Activated naive CD4-positive, alpha-beta T cell treated with anti-CD3 and anti-CD28 coated beads for 36 hours (primary cell): ENCODE results near the gene WDR54. TPM values are rescaled to one million over a fixed set of nuclear protein-coding genes. Genes with fewer than 3 reads are reported as not detected.

ENCODE experiments used
- CTCF ChIA-PET: fragments of 350-600 bp; sonication (Branson Sonifier 250); formaldehyde crosslinking; loops from one replicate; lab custom pipeline; 2021; ENCODE audit warnings: antibody characterized with exemption; lab: Charles Lee
- DNase-seq: peaks from one replicate; pipeline ENCODE4 v3.0.0-alpha.2; 2020
- H3K27ac Mint-ChIP-seq: one replicate; pipeline ENCODE4 v1.8.0; 2021; ENCODE audit warnings: mild to moderate bottlenecking, mixed read lengths
- H3K27me3 Mint-ChIP-seq: one replicate; pipeline ENCODE4 v1.8.0; 2021; ENCODE audit warnings: low read depth, mixed read lengths
- H3K36me3 Mint-ChIP-seq: one replicate; pipeline ENCODE4 v1.8.0; 2021; ENCODE audit warnings: low read depth, mixed read lengths
- H3K4me1 Mint-ChIP-seq: one replicate; pipeline ENCODE4 v1.8.0; 2021; ENCODE audit warnings: low read depth, mixed read lengths
- H3K4me3 Mint-ChIP-seq: one replicate; pipeline ENCODE4 v1.8.0; 2021; ENCODE audit warnings: mild to moderate bottlenecking, moderate library complexity, mixed read lengths
- H3K9me3 Mint-ChIP-seq: one replicate; pipeline ENCODE4 v1.8.0; 2021; ENCODE audit warnings: mixed read lengths
- intact Hi-C: fragments of 100-400 bp; cut with micrococcal nuclease; formaldehyde crosslinking; loops from one replicate; pipeline ENCODE4 v1.15.1; 2023
- total RNA-seq, 2 experiments: library from RNA; stranded (reverse); gene quantifications; one replicate each; pipeline ENCODE4 v1.2.3, GENCODE V29; 2021

Gene WDR54, protein sequence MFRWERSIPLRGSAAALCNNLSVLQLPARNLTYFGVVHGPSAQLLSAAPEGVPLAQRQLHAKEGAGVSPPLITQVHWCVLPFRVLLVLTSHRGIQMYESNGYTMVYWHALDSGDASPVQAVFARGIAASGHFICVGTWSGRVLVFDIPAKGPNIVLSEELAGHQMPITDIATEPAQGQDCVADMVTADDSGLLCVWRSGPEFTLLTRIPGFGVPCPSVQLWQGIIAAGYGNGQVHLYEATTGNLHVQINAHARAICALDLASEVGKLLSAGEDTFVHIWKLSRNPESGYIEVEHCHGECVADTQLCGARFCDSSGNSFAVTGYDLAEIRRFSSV
- 10 to 100 TPM; 67.2 to 70.8 TPM for total RNA-seq

DNA sequence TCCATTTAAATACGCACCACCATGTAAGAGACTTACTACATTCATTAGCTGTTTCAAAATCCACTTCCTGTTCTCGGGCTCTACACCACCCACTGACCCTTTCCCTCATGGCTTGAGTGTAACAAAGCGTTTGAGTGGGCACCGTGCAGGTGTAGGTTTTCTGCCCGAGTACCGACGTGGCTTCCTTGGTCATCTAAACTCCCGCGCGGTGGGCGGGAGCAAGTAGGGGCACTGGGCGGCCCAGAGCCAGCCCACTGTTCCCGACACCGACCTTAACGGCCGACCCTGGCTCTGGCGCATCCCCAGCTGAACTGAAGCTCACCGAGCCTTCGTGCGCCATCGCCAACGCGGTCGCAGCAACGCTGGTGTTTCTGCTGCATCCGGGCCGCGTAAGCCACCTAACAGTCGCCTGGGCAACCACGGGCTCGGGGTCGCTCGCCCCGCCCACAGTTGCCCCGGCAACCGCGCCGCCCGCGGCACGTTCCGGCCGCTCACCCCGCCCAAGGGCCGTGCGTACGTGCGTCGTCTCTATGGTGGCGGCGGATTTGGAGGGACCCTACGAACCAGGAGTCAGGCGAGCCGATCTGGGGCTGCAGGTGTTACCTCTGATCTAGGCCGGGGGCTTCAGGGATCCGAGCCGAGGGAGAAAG is at the start of gene WDR54, which contains the start of gene C2orf81:
WDR54 (plus strand) TSS at position 510 of the 650 bp plus-strand sequence. CDS start 424 bp downstream, outside the sequence.
C2orf81 (minus strand) TSS at position 399 of the 650 bp plus-strand sequence; CDS start at position 340, 59 bp downstream.
- Mint-ChIP-seq H3K9me3 (no peaks in the 10 kb centered on the region), H3K36me3 (no peaks in the 10 kb centered on the region), H3K27ac (peak within 1 kb of the TSS; percentile 88), H3K4me1 (peaks cover 24% of the 10 kb centered on the region), H3K27me3 (no peaks in the 10 kb centered on the region), H3K4me3 (peak within 1 kb of the TSS; percentile 99)
- DNase-seq: peak; percentile 90
- CTCF ChIA-PET: interaction anchor here (0.6 to 2.0 kb wide), 3 partner anchors 10 to 30 kb away, joined by 3 to 9 read pairs (median 4); no protein-coding TSS in a partner anchor
- intact Hi-C loops: loop anchor here (1.0 kb wide), 3 partner anchors 29 to 108 kb away; partner anchors contain the start of genes AUP1 and HTRA2

DNA sequence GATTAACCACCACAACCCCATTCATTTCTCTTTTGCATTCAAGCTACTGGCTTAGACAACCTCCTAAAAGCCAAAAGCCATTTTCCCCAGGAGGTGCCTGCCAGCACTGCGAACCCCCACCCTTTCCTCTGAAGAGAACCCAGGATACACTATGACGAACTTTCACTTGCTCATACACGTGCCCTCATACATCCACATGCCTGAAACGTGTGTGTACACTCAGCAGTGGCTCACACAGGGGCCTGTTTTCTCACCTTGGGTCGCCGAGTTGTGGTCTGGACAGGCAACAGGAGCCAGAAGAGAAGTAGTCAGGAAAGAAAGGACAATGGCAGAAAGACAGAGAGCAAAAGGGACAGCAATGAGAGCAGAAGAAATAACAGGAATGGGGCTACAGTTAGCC is 48.9 kb upstream of the WDR54 start:
- peaks cover 16% of the 10 kb centered on the region for H3K36me3 Mint-ChIP-seq
- H3K9me3 Mint-ChIP-seq: no peaks in the 10 kb centered on the region
- CTCF ChIA-PET: no interaction called here
- H3K4me3 Mint-ChIP-seq: no peak overlapping the region
- H3K27me3 Mint-ChIP-seq: no peaks in the 10 kb centered on the region
- H3K27ac Mint-ChIP-seq: no peak overlapping the region
- DNase-seq: no peak
- intact Hi-C loops: no loop called here
- H3K4me1 Mint-ChIP-seq: no peaks in the 10 kb centered on the region

DNA sequence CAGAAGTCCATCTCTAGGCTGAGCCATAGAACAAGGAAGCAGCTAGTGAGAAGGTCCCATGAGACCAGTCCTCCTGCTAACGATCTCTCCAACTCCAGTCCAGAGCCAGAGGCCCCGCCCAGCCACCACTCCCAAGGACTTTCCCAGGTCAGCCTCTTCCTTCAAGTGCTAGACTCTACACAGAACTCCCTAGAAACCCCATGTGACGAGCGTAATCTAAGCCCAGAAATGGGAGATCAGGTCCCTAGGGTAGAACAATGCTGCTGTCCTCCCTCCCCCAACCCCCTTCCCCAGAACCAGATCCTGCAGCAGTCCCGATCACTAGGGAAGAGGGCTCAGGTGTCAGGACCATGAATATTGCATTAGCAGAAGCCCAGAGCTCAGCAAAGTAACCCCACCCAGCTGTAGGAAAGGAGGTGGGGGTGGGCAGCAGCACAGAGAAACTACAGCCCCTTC is 48.3 kb upstream of the WDR54 start:
- H3K4me1 Mint-ChIP-seq: no peaks in the 10 kb centered on the region
- CTCF ChIA-PET: no interaction called here
- no peaks in the 10 kb centered on the region for H3K9me3 Mint-ChIP-seq
- H3K4me3 Mint-ChIP-seq: no peak overlapping the region
- no peak overlapping the region for H3K27ac Mint-ChIP-seq
- no peak for DNase-seq
- intact Hi-C loops: no loop called here
- H3K36me3 Mint-ChIP-seq: peaks cover 16% of the 10 kb centered on the region
- no peaks in the 10 kb centered on the region for H3K27me3 Mint-ChIP-seq

DNA sequence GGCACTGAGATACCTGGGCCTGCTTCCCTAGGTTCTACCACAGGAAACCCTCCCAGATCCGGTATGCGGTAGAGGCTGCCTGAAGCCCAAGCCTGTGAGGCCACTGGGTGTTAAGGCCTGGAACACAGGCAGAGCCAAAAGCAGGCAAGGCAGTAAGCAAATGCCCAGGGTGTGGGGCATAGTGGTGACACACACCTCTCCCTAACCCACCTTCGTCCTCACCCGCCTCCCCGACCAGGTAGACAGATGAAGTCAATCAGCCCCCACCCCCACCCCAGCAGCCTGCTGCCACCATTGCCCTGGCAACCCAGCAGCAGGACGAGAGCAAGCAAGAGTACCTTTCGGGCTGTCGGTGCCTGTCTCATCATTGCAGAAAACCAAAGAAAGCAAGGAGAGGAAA is 47.5 kb upstream of the WDR54 start:
- Mint-ChIP-seq H3K4me3 (no peak overlapping the region), H3K27ac (no peak overlapping the region), H3K27me3 (no peaks in the 10 kb centered on the region), H3K36me3 (peaks cover 16% of the 10 kb centered on the region), H3K9me3 (no peaks in the 10 kb centered on the region), H3K4me1 (no peaks in the 10 kb centered on the region)
- CTCF ChIA-PET: no interaction called here
- no peak for DNase-seq
- intact Hi-C loops: no loop called here

DNA sequence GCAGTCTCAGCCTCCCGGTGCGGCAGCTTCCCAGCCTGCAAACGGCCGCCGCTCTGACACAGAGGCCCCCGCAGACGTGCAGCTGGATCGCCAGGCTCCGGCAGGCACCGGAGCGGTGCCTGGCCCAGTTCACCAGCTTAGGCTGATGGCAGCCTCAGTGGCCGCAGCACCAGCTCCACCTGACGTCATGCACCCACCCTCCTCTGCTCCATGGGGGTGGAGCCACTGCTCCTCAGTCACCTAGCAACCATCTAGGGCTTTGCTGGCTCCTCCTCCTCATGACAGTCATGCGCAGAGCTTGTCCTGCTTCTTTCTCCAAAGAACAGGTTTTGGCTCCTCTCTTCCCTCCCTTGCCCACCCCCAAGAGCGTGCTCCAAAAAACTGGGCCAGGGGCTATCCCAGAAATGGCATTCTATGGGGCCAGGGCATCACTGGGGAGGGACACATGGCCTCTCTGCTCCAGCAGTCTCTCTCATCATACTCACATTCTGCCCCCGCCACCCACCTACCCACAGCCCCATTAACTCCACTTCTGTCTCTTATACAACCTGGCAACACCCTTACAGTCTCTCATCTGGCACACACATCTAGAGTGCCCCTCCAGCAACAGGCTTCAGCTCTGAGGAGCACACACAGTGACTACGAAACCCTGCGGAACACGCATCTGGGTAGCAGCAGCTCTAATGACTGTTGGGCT is 46.9 kb upstream of the WDR54 start:
- Mint-ChIP-seq H3K4me3 (no peak overlapping the region), H3K27ac (no peak overlapping the region), H3K36me3 (peaks cover 16% of the 10 kb centered on the region), H3K9me3 (no peaks in the 10 kb centered on the region), H3K27me3 (no peaks in the 10 kb centered on the region), H3K4me1 (no peaks in the 10 kb centered on the region)
- intact Hi-C loops: no loop called here
- CTCF ChIA-PET: interaction anchor here (1.6 kb wide), 1 partner anchor 40 kb away, joined by 7 read pairs; no protein-coding TSS in a partner anchor
- DNase-seq: no peak

DNA sequence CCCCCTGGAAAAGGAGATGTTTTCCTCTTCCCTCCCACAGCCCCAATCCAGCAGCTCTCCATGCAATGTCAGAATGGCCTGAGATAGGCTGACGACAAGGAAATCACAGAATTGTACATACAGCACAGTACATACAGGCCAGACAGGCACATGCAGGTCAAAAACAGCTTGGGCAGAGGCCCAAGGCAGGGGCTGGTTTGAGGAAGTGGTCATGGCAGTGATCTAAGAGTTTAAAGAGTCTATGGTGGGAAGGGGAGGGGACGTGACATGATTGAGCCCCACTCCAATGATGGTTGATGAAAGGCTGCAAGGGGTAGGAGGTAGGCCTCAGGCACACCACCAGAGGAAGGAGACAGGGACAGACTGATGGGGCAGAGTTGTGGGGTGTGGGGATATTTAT is 45.7 kb upstream of the WDR54 start:
- CTCF ChIA-PET: interaction anchor here (0.7 to 1.6 kb wide), 2 partner anchors 41 to 210 kb away, joined by 3 to 7 read pairs; no protein-coding TSS in a partner anchor
- DNase-seq: no peak
- intact Hi-C loops: no loop called here
- H3K4me3 Mint-ChIP-seq: no peak overlapping the region
- no peaks in the 10 kb centered on the region for H3K27me3 Mint-ChIP-seq
- H3K36me3 Mint-ChIP-seq: peaks cover 11% of the 10 kb centered on the region
- H3K9me3 Mint-ChIP-seq: no peaks in the 10 kb centered on the region
- peaks cover 10% of the 10 kb centered on the region for H3K4me1 Mint-ChIP-seq
- H3K27ac Mint-ChIP-seq: no peak overlapping the region

DNA sequence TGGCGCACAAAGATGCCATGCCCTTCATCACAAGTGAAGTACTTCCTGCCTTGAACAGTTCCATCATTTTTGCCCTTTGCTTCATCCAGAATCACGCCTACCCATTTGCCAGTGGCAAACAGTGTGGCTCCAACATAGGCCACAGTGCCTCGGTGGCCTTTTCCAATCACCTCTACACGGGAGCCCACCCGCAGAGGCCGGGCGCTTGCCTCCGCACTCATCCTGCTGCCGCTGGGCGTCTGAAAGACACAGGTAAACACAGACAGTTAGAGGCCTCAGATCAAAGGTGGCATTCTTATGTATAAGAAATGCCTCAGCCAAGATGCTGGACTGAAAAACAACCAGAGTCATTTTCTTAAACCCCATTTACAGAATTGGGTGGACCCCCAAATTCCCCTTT is 43.5 kb upstream of the WDR54 start:
- intact Hi-C loops: no loop called here
- peaks cover 6% of the 10 kb centered on the region for H3K36me3 Mint-ChIP-seq
- peaks cover 19% of the 10 kb centered on the region for H3K4me1 Mint-ChIP-seq
- CTCF ChIA-PET: interaction anchor here (1.8 kb wide), 1 partner anchor 14 kb away, joined by 5 read pairs; no protein-coding TSS in a partner anchor
- no peaks in the 10 kb centered on the region for H3K27me3 Mint-ChIP-seq
- no peak overlapping the region for H3K27ac Mint-ChIP-seq
- H3K9me3 Mint-ChIP-seq: no peaks in the 10 kb centered on the region
- no peak overlapping the region for H3K4me3 Mint-ChIP-seq
- no peak for DNase-seq

DNA sequence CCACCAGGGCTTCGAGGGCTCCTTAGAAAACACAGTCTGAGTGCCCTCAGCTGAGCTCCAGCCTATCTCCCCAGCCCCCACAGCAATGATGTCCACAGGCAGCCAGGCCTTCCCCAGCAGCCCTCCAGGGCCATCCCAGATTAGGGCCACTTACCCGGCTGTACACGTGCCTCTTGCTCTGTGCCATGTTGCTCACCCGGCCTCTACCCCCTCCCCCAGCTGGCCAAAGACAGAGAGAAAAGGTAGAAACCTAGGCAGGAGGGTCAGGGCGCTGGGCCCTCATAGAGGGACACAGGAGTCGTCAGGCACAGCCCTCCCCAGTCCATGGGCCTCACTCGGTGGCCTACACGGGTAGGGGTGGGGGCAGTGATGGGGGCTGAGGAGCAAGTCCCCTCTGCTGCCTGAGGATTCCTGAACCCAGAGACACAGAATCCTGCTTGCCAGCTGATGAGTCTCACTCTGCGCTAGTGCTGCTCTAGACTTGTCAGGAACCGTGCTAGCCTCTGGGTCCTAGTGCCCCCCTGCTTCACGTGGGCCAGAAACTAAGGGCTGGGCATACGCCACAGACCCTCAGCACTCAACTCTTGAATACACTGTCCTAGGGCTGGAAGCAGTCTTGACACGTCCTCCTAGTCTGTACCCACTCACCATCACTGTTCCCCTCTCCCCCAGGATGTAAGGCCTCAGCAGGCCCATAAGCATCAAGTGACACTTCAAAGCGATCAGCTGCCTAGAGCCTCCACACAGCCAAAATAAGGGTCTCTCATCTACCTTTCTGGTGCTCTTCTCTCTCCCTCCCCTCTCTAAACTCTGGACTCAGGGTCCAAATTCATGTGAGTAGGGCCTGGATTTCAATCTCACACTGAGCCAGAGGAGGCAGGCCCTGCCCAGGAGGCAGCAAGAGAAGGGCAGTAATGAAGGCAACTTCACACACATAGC is 41.4 kb upstream of the WDR54 start, which contains the start of gene DCTN1:
DCTN1 (minus strand) TSS at position 461 of the 939 bp plus-strand sequence; CDS start at position 187, 274 bp downstream.
- Mint-ChIP-seq H3K36me3 (peaks cover 6% of the 10 kb centered on the region), H3K27ac (no peak within 1 kb of the TSS), H3K9me3 (no peaks in the 10 kb centered on the region), H3K27me3 (no peaks in the 10 kb centered on the region), H3K4me1 (peaks cover 19% of the 10 kb centered on the region), H3K4me3 (no peak within 1 kb of the TSS)
- peak; percentile 46 for DNase-seq
- CTCF ChIA-PET: interaction anchor here (0.7 to 1.1 kb wide), 5 partner anchors 9 to 130 kb away, joined by 3 read pairs; no protein-coding TSS in a partner anchor
- intact Hi-C loops: no loop called here

DNA sequence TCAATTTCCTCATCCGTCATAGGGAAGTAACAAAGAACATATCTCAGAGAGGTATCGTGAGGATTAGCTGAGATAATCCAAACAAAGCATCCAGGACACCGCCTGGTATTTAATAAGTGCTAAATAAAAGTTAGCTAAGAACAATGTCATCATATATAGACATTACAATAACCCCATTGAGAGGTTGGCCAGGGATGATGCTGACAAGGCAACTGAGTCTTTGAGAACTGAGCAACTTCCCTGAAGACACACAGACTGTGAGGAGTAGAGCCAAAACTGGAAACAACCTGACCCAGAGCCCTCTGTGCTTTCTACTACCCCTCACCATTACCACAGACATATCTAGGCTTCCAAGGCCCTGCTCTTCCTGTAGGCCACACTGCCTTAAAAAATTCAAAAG is 39.8 kb upstream of the WDR54 start:
- Mint-ChIP-seq H3K4me3 (no peak overlapping the region), H3K4me1 (peaks cover 19% of the 10 kb centered on the region), H3K36me3 (peaks cover 6% of the 10 kb centered on the region), H3K9me3 (no peaks in the 10 kb centered on the region), H3K27me3 (no peaks in the 10 kb centered on the region), H3K27ac (no peak overlapping the region)
- intact Hi-C loops: no loop called here
- no peak for DNase-seq
- CTCF ChIA-PET: interaction anchor here (0.6 to 1.1 kb wide), 4 partner anchors 9 to 690 kb away, joined by 3 to 7 read pairs (median 4); no protein-coding TSS in a partner anchor

DNA sequence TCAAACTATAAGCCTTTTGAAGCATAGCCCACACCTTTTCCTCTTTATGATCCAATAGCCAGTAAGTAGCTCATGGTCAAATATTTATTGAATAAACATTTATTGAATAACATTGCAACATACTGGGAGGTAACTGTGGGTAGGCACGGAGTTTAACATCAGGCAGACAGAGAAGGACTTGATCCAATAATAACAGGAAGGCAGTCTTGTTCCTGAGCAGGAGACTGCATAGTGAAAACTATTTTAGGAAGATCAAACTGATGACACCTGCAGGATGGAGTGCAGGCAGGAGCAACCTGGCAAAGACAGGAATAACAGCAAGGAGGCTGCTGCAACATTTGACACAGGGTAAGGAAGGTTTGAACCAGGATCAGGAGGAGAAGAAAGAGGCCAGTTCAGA is 38.3 kb upstream of the WDR54 start:
- Mint-ChIP-seq H3K4me3 (no peak overlapping the region), H3K4me1 (peaks cover 19% of the 10 kb centered on the region), H3K9me3 (no peaks in the 10 kb centered on the region), H3K27ac (no peak overlapping the region), H3K36me3 (no peaks in the 10 kb centered on the region), H3K27me3 (no peaks in the 10 kb centered on the region)
- intact Hi-C loops: no loop called here
- DNase-seq: no peak
- CTCF ChIA-PET: interaction anchor here (0.7 kb wide), 1 partner anchor 45 kb away, joined by 3 read pairs; no protein-coding TSS in a partner anchor

DNA sequence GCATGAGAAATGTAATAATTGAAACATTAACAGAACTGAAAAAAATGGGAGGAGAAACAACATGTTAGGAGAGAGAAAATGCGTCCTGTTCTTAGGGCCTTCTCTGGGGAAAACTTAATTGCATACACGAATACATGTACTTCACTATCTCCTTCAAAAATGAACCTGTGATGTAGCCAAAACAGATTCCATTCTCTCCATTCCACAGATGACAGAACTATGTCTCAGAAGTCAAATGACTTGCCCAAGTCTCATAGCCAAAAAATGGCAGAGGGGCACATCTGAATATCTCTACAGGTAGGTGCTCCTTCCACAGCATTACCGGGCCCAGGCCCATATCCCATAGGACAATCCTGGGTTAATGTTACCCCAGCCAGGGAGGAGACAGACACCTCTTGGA is 37.5 kb upstream of the WDR54 start:
- CTCF ChIA-PET: no interaction called here
- Mint-ChIP-seq H3K4me1 (peaks cover 19% of the 10 kb centered on the region), H3K27me3 (no peaks in the 10 kb centered on the region), H3K27ac (no peak overlapping the region), H3K36me3 (no peaks in the 10 kb centered on the region), H3K9me3 (no peaks in the 10 kb centered on the region), H3K4me3 (no peak overlapping the region)
- intact Hi-C loops: no loop called here
- no peak for DNase-seq
